Left cardiac atrium (tissue), 4 donors: ENCODE results near the gene CACNA1B. TPM values are rescaled to one million over a fixed set of nuclear protein-coding genes. Genes with fewer than 3 reads are reported as not detected.
"Not testable (repeated sequence)": the region's sequence is repeated elsewhere in the genome, so short reads cannot be mapped to it uniquely, and the experiment has no call there.

Source experiments
- ATAC-seq, 2 donors: fragments of 200-7000 bp; cut with Tn5 transposase; one replicate each; pipeline ENCODE4 v1.9.1; 2020; ENCODE audit warnings: mild to moderate bottlenecking in 2 of 2, moderate library complexity in 2 of 2
- DNase-seq: peaks from one replicate; pipeline ENCODE4 v3.0.0-alpha.2; 2020
- intact Hi-C, 2 donors: fragments of 100-400 bp; cut with DNase I; formaldehyde crosslinking; loops; one replicate each; pipeline versions ENCODE4 v1.14.1 to v1.15.1; 2022 to 2023
- microRNA-seq, 2 donors: library from miRNA; unstranded; fragments of <30 nt; microRNA quantifications; one replicate each; pipeline ENCODE4 v1.2.0, GENCODE V29; 2020
- total RNA-seq, 2 donors: library from RNA; stranded (reverse); fragmentation: NEBNext Ultra II Directional; extraction: Animal tissue kit (Norgen Biotek cat#: 25700); gene quantifications; one replicate each; pipeline ENCODE4 v1.2.1, GENCODE V29; 2021
- donor health status: DM: no; HTN: yes; CAD: no.
- donor health status: DM: no; HTN: yes; CAD: no; lungs with severe emphysema.
- donor health status: DM: yes; HTN: yes; CAD: no.
- donor health status: Dilated cardiomyopathy.

CACNA1B gene
- total RNA-seq, 2 donors from 2014 or later: 0.39 to 0.56 TPM

DNA sequence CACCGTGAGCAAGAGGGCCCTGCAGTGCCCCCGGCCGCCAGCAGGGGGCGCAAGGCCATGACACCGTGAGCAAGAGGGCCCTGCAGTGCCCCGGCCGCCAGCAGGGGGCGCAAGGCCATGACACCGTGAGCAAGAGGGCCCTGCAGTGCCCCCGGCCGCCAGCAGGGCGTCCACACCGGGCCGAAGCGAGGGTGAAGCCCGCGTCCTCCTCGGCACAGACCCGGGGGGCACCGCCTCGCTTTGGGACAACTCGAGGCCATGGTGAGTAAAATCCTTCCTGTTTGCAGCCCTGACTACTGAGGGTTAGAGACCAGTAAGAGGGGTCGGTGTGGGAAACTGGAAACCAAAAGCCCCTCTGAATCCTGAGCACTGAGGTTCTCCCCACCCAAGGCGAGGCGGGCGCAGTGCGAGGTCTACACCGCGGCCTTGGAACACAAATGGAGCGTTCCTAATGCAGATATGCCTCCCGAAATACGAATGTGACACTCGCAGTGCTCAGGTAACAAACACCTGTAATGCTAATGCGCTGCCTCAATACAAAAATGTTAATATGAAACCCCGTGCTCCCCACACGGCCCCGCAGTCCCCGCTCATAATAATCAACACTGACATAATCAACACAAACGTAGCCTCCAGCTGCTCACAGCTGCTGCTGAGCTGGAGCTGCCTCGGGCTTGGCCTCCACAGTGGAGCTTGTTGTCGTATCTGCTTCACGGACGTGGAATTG lies 249.4 kb downstream of the CACNA1B start:
- DNase-seq, intact Hi-C loops, ATAC-seq: not testable (repeated sequence)

DNA sequence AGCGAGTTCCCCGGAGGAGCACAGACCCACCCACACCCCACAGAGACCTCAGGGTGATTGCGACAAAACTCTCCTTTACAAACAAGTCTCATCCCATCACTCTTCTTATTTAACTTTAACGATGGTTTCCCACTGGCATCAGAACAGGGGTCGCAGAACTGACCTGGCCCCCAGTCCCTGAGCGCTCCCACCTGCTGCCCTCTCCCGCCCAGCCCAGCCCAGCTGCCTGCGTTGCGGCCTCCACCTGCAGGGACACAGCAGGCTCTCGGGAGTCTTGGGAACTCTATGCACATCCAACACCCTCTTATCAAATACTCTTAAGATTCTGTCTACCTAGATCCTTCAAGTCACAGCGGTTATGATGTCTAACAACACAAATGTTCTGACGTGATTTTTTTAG lies 250.4 kb downstream of the CACNA1B start:
- intact Hi-C loops, ATAC-seq, DNase-seq: not testable (repeated sequence)

DNA sequence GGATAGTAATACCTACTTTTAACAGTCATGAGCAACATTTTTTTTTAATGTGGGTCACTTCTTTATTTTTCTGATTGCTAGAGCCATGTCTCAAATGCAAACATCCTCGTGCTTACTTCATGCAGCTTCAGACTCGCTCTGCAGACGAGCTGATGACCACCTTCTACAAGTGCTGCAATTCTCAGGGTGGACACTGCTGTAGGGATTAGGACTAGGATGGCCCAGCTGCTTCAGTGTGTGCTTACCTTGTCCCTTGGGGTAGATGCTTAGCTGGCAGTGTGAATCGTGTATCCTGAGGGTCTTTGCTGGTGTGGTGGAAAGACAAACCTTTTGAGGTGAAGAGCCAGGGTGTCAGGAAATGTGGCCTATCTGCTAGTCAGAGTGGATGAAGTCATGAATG lies 251.7 kb downstream of the CACNA1B start:
- DNase-seq, ATAC-seq, intact Hi-C loops: not testable (repeated sequence)

DNA sequence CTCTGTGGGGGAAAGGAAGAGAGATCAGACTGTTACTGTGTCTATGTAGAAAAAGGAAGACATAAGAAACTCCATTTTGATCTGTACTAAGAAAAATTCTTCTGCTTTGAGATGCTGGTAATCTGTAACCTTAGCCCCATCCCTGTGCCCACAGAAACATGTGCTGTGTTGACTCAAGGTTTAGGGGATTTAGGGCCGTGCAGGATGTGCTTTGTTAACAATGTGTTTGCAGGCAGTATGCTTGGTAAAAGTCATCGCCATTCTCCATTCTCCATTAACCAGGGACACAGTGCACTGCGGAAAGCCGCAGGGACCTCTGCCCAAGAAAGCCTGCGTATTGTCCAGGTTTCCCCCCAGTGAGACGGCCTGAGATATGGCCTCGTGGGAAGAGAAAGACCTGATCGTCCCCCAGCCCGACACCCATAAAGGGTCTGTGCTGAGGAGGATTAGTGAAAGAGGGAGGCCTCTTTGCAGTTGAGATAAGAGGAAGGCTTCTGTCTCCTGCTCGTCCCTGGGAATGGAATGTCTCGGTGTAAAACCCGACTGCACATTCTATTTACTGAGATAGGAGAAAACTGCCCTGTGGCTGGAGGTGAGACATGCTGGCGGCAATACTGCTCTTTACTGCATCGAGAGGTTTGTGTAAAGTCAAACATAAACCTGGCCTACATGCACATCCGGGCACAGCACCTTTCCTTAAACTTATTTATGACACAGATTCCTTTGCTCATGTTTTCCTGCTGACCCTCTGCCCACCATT lies 255.5 kb downstream of the CACNA1B start:
- intact Hi-C loops, DNase-seq, ATAC-seq: not testable (repeated sequence)

DNA sequence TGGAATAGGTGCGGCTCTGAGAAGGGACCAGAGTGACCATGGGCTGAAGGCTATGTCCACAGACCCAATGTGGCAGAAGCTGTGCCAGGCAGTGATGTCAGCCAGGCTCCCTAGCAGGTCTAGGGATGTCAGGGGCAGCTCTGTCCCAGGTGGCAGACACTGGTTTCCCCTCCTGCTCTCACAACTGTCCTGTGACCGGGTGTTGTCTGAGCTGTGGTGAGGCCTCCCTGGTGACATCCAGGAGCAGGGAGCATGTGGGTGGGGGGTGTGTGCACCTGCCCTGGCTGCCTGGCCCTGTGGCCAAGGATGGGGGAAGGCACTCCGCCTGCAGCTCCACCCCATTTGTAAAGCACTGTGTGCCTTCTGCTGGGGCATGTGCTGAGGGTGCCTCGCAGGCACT lies 257.0 kb downstream of the CACNA1B start:
- ATAC-seq, DNase-seq, intact Hi-C loops: not testable (repeated sequence)

DNA sequence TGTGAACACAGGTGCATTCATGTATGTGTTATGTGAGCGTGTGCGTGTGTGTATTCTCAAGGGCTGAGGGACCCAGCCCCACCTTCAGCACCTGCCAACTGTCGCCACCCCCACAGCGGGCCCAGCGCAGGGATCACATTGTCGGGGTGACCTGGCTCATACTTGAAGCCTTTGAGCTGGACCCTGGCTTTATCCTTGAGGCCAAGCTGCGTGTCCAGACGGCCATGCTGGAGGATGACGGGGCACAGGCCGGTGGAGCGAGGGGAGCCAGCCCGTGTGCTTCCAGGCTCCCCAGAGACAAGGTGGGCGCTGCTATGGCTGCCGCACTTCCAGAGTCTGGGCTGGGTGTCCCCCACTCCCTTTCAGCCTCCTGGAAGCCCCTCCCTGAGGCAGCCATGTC lies 261.5 kb downstream of the CACNA1B start:
- DNase-seq, ATAC-seq, intact Hi-C loops: not testable (repeated sequence)

DNA sequence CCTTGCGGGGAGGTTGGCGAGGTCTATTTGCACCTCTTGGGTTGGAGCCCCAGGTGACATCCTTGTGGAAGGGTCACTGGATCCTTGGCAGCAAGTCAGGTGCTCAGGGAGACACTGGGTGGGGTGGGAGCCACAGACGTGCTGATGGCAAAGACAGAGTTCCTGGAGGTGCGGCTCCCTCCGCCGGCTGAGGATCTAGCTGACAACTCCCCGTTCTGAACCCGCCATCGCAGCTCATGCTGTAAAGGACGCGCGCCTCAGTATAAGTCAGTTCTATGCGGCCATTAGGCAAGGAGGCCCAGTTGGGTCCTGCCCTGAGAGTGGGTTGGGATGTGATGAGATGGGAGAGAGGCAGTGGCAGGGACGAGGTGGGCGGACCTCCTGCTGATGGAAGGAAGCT lies 263.4 kb downstream of the CACNA1B start:
- ATAC-seq, DNase-seq, intact Hi-C loops: not testable (repeated sequence)

DNA sequence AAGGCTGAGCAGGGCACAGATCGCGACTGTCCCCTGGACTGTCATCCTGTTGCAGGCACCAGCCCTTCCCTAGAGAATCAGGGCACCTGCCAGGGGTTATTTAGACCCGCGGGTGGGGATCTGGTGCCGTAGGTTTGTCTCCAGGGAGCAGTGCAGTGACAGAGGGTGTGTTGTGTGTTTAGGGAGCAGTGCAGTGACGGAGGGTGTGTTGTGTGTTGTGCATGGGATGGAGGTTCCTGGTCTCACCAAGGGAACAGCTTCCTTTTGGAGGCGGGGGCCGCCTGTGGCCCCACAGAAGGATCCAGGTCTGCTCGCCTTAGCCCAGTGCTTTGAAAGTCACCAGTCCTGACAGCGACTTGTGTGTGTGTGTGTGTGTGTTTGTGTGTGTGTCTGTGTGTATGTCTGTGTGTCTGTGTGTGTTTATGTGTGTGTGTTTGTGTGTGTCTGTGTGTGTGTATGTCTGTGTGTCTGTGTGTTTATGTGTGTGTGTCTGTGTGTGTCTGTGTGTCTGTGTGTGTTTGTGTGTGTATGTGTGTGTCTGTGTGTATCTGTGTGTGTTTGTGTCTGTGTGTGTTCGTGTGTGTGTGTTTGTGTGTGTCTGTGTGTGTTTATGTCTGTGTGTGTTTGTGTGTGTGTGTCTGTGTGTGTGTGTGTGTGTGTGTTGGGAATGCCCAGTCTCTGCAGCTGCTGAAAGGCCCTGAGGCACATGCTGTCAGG lies 265.1 kb downstream of the CACNA1B start:
- ATAC-seq, intact Hi-C loops, DNase-seq: not testable (repeated sequence)

DNA sequence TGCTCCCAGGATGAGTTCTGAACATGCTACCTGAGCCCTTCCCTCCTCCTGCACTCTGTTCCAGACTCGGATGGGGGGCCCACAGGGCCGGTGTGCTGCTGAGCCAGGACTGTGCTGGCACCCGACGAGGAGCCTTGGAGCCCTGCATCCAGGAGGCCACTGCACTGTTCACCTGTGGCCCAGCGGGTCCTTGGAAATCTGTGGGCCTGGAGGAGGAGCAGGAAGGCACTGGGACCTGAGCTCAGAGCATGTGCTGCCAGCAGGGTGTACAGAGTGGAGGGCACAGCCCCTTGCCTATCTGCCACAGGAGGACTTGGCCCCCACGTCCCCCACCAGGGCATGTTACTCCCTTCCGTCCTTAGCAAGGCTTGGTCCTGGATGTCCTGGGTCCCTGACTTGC lies 265.9 kb downstream of the CACNA1B start:
- intact Hi-C loops, DNase-seq, ATAC-seq: not testable (repeated sequence)

DNA sequence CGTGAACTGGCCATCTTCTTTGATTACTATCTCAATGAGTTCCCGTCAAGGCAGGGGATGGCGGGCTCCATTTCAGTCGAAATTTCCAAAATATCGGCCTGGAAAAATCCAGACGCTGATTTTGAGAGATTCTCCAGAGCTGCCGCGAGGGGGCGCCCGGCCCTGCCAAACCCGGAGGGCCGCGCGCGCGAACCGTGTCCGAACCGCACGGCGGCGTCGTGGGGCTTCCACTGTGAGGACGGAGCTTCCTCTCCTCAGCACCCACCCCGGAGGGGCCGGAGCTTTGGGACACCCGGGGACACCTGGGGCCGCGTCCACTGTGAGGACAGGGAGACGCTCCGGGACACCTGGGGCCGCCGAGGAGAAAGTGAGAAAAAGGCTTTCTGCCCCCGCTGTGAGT lies 270.0 kb downstream of the CACNA1B start:
- ATAC-seq, intact Hi-C loops: not testable (repeated sequence)
- DNase-seq: peak; percentile 78

DNA sequence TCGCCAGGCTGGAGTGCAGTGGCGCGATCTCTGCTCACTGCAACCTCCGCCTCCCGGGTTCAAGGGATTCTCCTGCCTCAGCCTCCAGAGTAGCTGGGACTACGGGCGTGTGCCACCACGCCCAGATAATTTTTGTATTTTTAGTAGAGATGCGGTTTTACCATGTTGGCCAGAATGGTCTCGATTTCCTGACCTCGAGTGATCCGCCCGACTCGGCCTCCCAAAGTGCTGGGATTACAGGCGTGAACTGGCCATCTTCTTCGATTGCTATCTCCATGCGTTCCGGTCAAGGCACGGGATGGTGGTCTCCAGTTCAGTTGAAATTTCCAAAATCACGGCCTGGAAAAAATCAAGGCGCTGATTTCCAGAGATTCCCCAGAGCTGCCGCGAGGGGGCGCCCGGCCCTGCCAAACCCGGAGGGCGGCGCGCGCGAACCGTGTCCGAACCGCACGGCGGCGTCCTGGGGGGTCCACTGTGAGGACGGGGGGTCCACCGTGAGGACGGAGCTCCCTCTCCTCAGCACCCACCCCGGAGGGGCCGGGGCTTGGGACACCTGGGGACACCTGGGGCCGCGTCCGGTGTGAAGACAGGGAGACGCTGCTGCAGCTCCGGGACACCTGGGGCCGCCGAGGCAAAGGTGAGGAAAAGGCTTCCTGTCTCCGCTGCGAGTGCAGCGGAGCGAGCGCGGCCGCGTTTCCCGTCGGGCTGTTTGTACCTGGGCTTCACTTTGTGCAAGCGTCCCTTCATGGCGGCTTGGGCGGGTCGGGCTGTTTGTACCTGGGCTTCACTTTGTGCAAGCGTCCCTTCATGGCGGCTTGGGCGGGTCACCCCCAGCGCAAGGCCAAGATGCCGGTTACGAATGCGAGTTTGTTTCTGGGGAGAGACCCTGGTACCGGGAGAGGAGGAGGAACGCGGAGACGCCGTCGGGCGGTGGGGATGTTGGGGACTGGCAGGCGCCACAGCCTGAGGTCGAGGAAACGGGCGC lies 272.4 kb downstream of the CACNA1B start:
- intact Hi-C loops: not testable (repeated sequence)
- DNase-seq: peak; percentile 37
- ATAC-seq: peak in 1 of 2 donors; percentile 44

DNA sequence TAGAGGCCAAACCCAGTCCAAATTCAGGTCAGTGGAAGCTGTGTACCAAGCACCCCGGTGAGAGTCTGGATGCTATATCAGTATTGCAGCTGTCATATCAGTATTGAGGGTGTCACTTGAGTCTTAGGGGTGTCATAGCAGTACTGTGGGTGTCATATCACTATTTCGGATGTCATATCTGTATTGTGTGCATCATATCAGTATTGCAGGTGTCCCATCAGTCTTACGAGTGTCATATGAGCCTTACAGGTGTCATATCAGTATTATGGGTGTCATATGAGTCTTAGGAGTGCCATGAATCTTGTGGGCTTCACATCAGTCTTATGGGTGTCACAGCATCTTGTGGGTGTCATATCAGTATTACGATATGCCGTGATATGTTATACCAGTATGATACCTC lies 278.2 kb downstream of the CACNA1B start:
- DNase-seq, intact Hi-C loops, ATAC-seq: not testable (repeated sequence)

DNA sequence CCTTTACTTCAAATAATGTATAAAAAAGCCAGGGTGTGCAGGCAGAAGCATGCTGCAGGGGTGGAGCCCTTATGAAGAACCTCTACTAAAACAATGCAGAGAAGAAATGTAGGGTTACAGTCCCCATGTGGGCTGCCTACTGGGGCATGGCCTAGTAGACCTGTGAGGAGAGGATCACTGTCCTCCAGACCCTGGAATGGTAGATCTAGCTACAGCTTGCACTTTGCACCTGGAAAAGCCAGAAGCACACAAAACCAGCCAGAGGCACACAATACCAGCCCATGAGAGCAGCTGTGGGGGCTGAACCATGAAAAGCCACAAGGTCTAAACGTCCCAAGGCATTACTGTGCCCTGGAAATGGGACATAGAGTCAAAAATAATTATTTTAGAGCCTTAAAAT lies 289.2 kb downstream of the CACNA1B start:
- ATAC-seq, DNase-seq, intact Hi-C loops: not testable (repeated sequence)

Small RNA genes lying within 50 kb of the gene (microRNA-seq; reads per million reads assigned to microRNA genes)
- gene MIR602: 0 reads per million in 2 donors
